ENCODE results near the gene MRPS18B. TPM values are rescaled to one million over a fixed set of nuclear protein-coding genes. Genes with fewer than 3 reads are reported as not detected.

The MRPS18B gene
- total and polyA plus RNA-seq, 2 of the 13 experiments (the other 11 are each of a cell fraction or from before 2014, with no cell fraction given): 125 to 131 TPM

DNA sequence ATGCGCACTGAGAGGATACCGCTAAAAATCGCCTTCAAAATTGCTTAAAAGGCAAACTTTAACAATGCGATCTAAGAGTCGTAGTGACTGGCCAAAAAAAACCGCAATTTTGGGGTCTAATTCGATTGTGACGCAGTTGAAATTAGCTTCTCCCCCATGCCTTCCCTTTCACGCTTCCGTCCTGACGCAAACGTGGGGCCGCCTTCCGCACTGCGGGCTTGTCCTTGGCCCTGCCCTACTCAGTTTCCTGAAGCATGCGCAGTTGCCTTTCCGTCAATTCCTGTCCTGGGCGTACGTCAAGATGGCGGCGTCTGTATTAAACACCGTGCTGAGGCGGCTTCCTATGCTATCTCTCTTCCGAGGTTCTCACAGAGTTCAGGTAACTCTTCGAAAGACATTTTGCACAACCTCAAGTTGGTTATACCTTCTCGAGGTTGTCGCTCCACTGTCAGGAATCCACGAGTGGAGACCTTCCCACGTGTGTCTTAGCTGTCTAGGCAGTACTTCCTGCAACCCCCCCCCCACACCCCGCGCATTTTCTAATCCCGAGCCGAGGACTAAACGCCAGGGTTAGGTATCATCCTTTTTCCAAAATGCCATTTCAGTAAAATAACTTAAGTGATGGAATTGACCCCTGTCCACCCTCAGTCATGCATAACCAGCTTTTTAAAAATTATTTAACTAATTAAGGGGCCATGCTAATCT, at the start of gene MRPS18B (continued):
- peak; percentile 57 to 60 for TF ChIP-seq MAFK (conservative IDR thresholded peaks at IDR 0.05 in 1 of 2, IDR thresholded peaks at IDR 0.05 in 1 of 2; ENCODE audit: low read length in 2 of 2)
- TF ChIP-seq PHF21A (CRISPR knock-in tag; IDR thresholded peaks at IDR 0.05): no peak
- TF ChIP-seq NRL (CRISPR knock-in tag; IDR thresholded peaks at IDR 0.05; ENCODE audit: borderline replicate concordance): peak; percentile 53
- TF ChIP-seq, protein P1, sequence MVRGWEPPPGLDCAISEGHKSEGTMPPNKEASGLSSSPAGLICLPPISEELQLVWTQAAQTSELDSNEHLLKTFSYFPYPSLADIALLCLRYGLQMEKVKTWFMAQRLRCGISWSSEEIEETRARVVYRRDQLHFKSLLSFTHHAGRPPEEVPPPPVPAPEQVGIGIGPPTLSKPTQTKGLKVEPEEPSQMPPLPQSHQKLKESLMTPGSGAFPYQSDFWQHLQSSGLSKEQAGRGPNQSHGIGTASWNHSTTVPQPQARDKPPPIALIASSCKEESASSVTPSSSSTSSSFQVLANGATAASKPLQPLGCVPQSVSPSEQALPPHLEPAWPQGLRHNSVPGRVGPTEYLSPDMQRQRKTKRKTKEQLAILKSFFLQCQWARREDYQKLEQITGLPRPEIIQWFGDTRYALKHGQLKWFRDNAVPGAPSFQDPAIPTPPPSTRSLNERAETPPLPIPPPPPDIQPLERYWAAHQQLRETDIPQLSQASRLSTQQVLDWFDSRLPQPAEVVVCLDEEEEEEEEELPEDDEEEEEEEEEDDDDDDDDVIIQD (CRISPR knock-in tag; IDR thresholded peaks at IDR 0.05; ENCODE audit: low read depth): no peak; the same call in 1 of the 2 replicates
- TF ChIP-seq TGIF2 (CRISPR knock-in tag; IDR thresholded peaks at IDR 0.05): peak; percentile 97
- TF ChIP-seq FOXC1 (CRISPR knock-in tag; IDR thresholded peaks at IDR 0.05; ENCODE audit: borderline replicate concordance): no peak
- TF ChIP-seq ZNF431 (CRISPR knock-in tag; IDR thresholded peaks at IDR 0.05; ENCODE audit: borderline replicate concordance, low read depth): no peak
- no peak for TF ChIP-seq ZNF10 (CRISPR knock-in tag; IDR thresholded peaks at IDR 0.05; ENCODE audit: borderline replicate concordance, low read depth)
- peak; percentile 64; the same call in 1 of the 2 replicates for TF ChIP-seq KMT2A (CRISPR knock-in tag; IDR thresholded peaks at IDR 0.05)
- TF ChIP-seq, protein P2, sequence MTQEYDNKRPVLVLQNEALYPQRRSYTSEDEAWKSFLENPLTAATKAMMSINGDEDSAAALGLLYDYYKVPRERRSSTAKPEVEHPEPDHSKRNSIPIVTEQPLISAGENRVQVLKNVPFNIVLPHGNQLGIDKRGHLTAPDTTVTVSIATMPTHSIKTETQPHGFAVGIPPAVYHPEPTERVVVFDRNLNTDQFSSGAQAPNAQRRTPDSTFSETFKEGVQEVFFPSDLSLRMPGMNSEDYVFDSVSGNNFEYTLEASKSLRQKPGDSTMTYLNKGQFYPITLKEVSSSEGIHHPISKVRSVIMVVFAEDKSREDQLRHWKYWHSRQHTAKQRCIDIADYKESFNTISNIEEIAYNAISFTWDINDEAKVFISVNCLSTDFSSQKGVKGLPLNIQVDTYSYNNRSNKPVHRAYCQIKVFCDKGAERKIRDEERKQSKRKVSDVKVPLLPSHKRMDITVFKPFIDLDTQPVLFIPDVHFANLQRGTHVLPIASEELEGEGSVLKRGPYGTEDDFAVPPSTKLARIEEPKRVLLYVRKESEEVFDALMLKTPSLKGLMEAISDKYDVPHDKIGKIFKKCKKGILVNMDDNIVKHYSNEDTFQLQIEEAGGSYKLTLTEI (CRISPR knock-in tag; conservative IDR thresholded peaks at IDR 0.05): no peak
- peak; percentile 70 for TF ChIP-seq CEBPG (CRISPR knock-in tag; IDR thresholded peaks at IDR 0.05)
- no peak; the same call in 1 of the 2 replicates for TF ChIP-seq ZNF430 (CRISPR knock-in tag; IDR thresholded peaks at IDR 0.05)
- no peak for TF ChIP-seq ZNF143 (CRISPR knock-in tag; IDR thresholded peaks at IDR 0.05)
- TF ChIP-seq XBP1 (CRISPR knock-in tag; IDR thresholded peaks at IDR 0.05): no peak
- 0 out of 2 replicates have a peak, but pooled peaks have one; percentile 33 for TF ChIP-seq RBAK (CRISPR knock-in tag; IDR thresholded peaks at IDR 0.05)
- TF ChIP-seq, protein P3, sequence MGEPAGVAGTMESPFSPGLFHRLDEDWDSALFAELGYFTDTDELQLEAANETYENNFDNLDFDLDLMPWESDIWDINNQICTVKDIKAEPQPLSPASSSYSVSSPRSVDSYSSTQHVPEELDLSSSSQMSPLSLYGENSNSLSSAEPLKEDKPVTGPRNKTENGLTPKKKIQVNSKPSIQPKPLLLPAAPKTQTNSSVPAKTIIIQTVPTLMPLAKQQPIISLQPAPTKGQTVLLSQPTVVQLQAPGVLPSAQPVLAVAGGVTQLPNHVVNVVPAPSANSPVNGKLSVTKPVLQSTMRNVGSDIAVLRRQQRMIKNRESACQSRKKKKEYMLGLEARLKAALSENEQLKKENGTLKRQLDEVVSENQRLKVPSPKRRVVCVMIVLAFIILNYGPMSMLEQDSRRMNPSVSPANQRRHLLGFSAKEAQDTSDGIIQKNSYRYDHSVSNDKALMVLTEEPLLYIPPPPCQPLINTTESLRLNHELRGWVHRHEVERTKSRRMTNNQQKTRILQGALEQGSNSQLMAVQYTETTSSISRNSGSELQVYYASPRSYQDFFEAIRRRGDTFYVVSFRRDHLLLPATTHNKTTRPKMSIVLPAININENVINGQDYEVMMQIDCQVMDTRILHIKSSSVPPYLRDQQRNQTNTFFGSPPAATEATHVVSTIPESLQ (CRISPR knock-in tag; conservative IDR thresholded peaks at IDR 0.05): no peak
- TF ChIP-seq ESRRA (CRISPR knock-in tag; IDR thresholded peaks at IDR 0.05; ENCODE audit: low read depth): peak; percentile 44
- 0 out of 2 replicates have a peak, but pooled peaks have one; percentile 13 for TF ChIP-seq CAMTA2 (CRISPR knock-in tag; IDR thresholded peaks at IDR 0.05; ENCODE audit: borderline replicate concordance)
- TF ChIP-seq THYN1 (CRISPR knock-in tag; IDR thresholded peaks at IDR 0.05; ENCODE audit: borderline replicate concordance, low read depth): peak; percentile 39; the same call in 1 of the 2 replicates
- TF ChIP-seq ZNF274 (CRISPR knock-in tag; IDR thresholded peaks at IDR 0.05): 0 out of 2 replicates have a peak, but pooled peaks have one; percentile 29
- TF ChIP-seq NBN (conservative IDR thresholded peaks at IDR 0.05): no peak
- TF ChIP-seq, protein P4, sequence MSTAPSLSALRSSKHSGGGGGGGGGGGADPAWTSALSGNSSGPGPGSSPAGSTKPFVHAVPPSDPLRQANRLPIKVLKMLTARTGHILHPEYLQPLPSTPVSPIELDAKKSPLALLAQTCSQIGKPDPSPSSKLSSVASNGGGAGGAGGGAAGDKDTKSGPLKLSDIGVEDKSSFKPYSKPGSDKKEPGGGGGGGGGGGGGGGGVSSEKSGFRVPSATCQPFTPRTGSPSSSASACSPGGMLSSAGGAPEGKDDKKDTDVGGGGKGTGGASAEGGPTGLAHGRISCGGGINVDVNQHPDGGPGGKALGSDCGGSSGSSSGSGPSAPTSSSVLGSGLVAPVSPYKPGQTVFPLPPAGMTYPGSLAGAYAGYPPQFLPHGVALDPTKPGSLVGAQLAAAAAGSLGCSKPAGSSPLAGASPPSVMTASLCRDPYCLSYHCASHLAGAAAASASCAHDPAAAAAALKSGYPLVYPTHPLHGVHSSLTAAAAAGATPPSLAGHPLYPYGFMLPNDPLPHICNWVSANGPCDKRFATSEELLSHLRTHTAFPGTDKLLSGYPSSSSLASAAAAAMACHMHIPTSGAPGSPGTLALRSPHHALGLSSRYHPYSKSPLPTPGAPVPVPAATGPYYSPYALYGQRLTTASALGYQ (CRISPR knock-in tag; IDR thresholded peaks at IDR 0.05): no peak
- no peak; the same call in 1 of the 2 replicates for TF ChIP-seq POLR2AphosphoS2 (IDR thresholded peaks at IDR 0.05; ENCODE audit: low read depth, low read length)
- TF ChIP-seq RNF2 (conservative IDR thresholded peaks at IDR 0.05; ENCODE audit: low read depth): no peak

Measured in HepG2 (cell line).